Measurements from ENCODE around the gene DOCK11. TPM values are rescaled to one million over a fixed set of nuclear protein-coding genes. Genes with fewer than 3 reads are reported as not detected.

Gene DOCK11
- total and polyA plus RNA-seq, 2 of the 4 experiments (the other 2 are of a cell fraction): 3.9 to 13.1 TPM

DNA sequence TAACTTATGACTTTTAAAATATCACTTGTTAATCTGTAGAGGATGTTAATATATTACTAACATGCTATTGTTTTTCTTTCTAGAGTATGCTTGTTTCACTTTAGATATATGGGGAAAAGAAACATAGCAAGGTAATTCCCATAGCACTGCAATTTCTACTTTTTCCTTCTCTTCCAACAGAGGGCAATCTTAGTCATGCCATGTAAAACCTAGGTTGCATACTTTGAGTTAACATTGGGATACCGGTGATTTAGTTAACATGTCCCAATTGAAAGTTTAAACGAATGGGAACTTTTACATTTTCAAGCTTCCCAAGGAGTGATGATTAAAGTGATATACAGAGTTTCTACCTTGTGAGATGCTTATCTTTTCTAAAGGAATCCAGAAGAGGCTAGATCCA lies 142.4 kb downstream of the DOCK11 start:
- intact Hi-C loops (cut with micrococcal nuclease) (no loop called here), in situ Hi-C loops (cut with MboI; ENCODE audit: low sequenced_read_pairs) (no loop called here), dilution Hi-C loops (cut with HindIII; ENCODE audit: low sequenced_read_pairs, unreplicated experiment) (no loop called here)
- H2BK5ac ChIP-seq (ENCODE audit: low read depth, low read length, poor library complexity, severe bottlenecking): no peak overlapping the region
- H3K9me1 ChIP-seq (ENCODE audit: insufficient read depth, low read length): no peaks in the 10 kb centered on the region
- H4K5ac ChIP-seq (ENCODE audit: low read depth, low read length): no peak overlapping the region
- ATAC-seq (ENCODE audit: low read depth) (no peak; the same call in 1 of the 2 replicates), DNase-seq (peak; percentile 3)
- H3K23ac ChIP-seq (ENCODE audit: low read depth, low read length): no peak overlapping the region
- no peak overlapping the region for H4K91ac ChIP-seq (ENCODE audit: insufficient read depth, low read depth, low read length)
- H3K56ac ChIP-seq (ENCODE audit: extremely low read depth, insufficient read depth, low read length): no peak overlapping the region
- no peaks in the 10 kb centered on the region for H3K79me1 ChIP-seq (ENCODE audit: low read depth in 1 of 2, low read length in 2 of 2)
- H3K4me2 ChIP-seq (ENCODE audit: low read depth, low read length): no peak overlapping the region
- no peak overlapping the region for H3K9ac ChIP-seq (ENCODE audit: low read depth, low read length)
- H3K27ac ChIP-seq (ENCODE audit: insufficient read depth, low read length): no peak overlapping the region
- H4K8ac ChIP-seq (ENCODE audit: low read depth in 2 of 2, low read length in 2 of 2): no peak overlapping the region
- H4K20me1 ChIP-seq (ENCODE audit: insufficient read depth, low read length): no peaks in the 10 kb centered on the region
- no peaks in the 10 kb centered on the region for H3K4me1 ChIP-seq (ENCODE audit: control insufficient read depth, insufficient read depth, low read length)
- no CpG with 5 or more reads among the region's 2 CpGs for WGBS, 2 experiments (ENCODE audit: extremely low coverage in 2 of 2, insufficient read length in 1 of 2)
- no peak overlapping the region for H2BK15ac ChIP-seq (ENCODE audit: low read depth, low read length)
- H2AK9ac ChIP-seq (replicated peaks; ENCODE audit: low read depth, low read length, poor library complexity): no peak overlapping the region
- no peak overlapping the region for H2AFZ ChIP-seq (replicated peaks; ENCODE audit: low read length, poor library complexity)
- H3K9me3 ChIP-seq (ENCODE audit: control insufficient read depth, insufficient read depth, low read length): no peaks in the 10 kb centered on the region
- POLR2A ChIA-PET (ENCODE audit: unreplicated experiment): no interaction called here
- CTCF ChIA-PET: no interaction called here
- H2BK120ac ChIP-seq (ENCODE audit: low read depth, low read length): no peak overlapping the region
- H2AK5ac ChIP-seq (ENCODE audit: low read depth, low read length): no peak overlapping the region
- H3K18ac ChIP-seq (ENCODE audit: low read depth, low read length): no peak overlapping the region
- H3K4me3 ChIP-seq (ENCODE audit: insufficient read depth, low read depth, low read length): no peak overlapping the region
- no peak overlapping the region for H3K4ac ChIP-seq (ENCODE audit: low read depth, low read length)
- no peak overlapping the region for H2BK20ac ChIP-seq (ENCODE audit: low read depth, low read length)
- TF ChIP-seq RCOR1 (IDR thresholded peaks at IDR 0.05; ENCODE audit: insufficient replicate concordance, low read length) (no peak), MAFK (IDR thresholded peaks at IDR 0.05; ENCODE audit: low read depth, low read length) (no peak), BHLHE40 (IDR thresholded peaks at IDR 0.05; ENCODE audit: low read depth, low read length) (no peak), CEBPB (IDR thresholded peaks at IDR 0.05; ENCODE audit: low read depth, low read length) (no peak), MAZ (IDR thresholded peaks at IDR 0.05; ENCODE audit: borderline replicate concordance, low read depth, low read length) (no peak), SMC3 (IDR thresholded peaks at IDR 0.05; ENCODE audit: low read depth, low read length) (no peak), RAD21 (IDR thresholded peaks at IDR 0.05; ENCODE audit: low read length) (peak; percentile 37), CHD1 (IDR thresholded peaks at IDR 0.05; ENCODE audit: low read depth, low read length) (no peak), RFX5 (IDR thresholded peaks at IDR 0.05; ENCODE audit: low read depth, low read length) (no peak), NFE2L2 (IDR thresholded peaks at IDR 0.05; ENCODE audit: low read depth, low read length) (no peak), FOS (IDR thresholded peaks at IDR 0.05; ENCODE audit: low read depth, low read length) (no peak), POLR2A (IDR thresholded peaks at IDR 0.05; ENCODE audit: low read depth, low read length) (no peak), MXI1 (IDR thresholded peaks at IDR 0.05; ENCODE audit: borderline replicate concordance, low read depth, low read length) (no peak)
- TF ChIP-seq, protein P1, sequence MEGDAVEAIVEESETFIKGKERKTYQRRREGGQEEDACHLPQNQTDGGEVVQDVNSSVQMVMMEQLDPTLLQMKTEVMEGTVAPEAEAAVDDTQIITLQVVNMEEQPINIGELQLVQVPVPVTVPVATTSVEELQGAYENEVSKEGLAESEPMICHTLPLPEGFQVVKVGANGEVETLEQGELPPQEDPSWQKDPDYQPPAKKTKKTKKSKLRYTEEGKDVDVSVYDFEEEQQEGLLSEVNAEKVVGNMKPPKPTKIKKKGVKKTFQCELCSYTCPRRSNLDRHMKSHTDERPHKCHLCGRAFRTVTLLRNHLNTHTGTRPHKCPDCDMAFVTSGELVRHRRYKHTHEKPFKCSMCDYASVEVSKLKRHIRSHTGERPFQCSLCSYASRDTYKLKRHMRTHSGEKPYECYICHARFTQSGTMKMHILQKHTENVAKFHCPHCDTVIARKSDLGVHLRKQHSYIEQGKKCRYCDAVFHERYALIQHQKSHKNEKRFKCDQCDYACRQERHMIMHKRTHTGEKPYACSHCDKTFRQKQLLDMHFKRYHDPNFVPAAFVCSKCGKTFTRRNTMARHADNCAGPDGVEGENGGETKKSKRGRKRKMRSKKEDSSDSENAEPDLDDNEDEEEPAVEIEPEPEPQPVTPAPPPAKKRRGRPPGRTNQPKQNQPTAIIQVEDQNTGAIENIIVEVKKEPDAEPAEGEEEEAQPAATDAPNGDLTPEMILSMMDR (conservative IDR thresholded peaks at IDR 0.05; ENCODE audit: low read depth, low read length): peak; percentile 30
- TF ChIP-seq, protein P2, sequence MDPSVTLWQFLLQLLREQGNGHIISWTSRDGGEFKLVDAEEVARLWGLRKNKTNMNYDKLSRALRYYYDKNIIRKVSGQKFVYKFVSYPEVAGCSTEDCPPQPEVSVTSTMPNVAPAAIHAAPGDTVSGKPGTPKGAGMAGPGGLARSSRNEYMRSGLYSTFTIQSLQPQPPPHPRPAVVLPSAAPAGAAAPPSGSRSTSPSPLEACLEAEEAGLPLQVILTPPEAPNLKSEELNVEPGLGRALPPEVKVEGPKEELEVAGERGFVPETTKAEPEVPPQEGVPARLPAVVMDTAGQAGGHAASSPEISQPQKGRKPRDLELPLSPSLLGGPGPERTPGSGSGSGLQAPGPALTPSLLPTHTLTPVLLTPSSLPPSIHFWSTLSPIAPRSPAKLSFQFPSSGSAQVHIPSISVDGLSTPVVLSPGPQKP (IDR thresholded peaks at IDR 0.05; ENCODE audit: borderline replicate concordance, low read depth, low read length): no peak
- TF ChIP-seq, protein P3, sequence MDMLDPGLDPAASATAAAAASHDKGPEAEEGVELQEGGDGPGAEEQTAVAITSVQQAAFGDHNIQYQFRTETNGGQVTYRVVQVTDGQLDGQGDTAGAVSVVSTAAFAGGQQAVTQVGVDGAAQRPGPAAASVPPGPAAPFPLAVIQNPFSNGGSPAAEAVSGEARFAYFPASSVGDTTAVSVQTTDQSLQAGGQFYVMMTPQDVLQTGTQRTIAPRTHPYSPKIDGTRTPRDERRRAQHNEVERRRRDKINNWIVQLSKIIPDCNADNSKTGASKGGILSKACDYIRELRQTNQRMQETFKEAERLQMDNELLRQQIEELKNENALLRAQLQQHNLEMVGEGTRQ (IDR thresholded peaks at IDR 0.05; ENCODE audit: low read depth, low read length): no peak
- no TSS peak for BruUV-seq (replicated peaks)
- H3K36me3 ChIP-seq (ENCODE audit: control insufficient read depth, insufficient read depth, low read length): 0 out of 2 replicates have a peak, but pooled peaks cover 2% of the 10 kb centered on the region
- H3K27me3 ChIP-seq (ENCODE audit: control insufficient read depth, insufficient read depth, low read length): no peaks in the 10 kb centered on the region; the same call in 1 of the 2 replicates
- H3K14ac ChIP-seq (replicated peaks; ENCODE audit: low read depth, low read length): no peak overlapping the region
